ENCODE data around the gene HNRNPR. TPM values are rescaled to one million over a fixed set of nuclear protein-coding genes. Genes with fewer than 3 reads are reported as not detected.

HNRNPR gene
- total RNA-seq, 1 experiment from 2014 or later: 300 TPM

GRCh38 chr1:23384312-23385058 is 40.4 kb upstream of the HNRNPR start:
- POLR2A ChIA-PET (ENCODE audit: low non-redundant PET): no interaction called here
- no peak overlapping the region for H3K27ac ChIP-seq (ENCODE audit: low read depth, low read length, poor library complexity, severe bottlenecking)
- no peak for DNase-seq (ENCODE audit: low spot score)

GRCh38 chr1:23383577-23384311 is 39.7 kb upstream of the HNRNPR start:
- H3K27ac ChIP-seq (ENCODE audit: low read depth, low read length, poor library complexity, severe bottlenecking): no peak overlapping the region
- no peaks in the 10 kb centered on the region for H3K4me1 ChIP-seq (ENCODE audit: insufficient read depth, low read length, poor library complexity, severe bottlenecking)
- POLR2A ChIA-PET (ENCODE audit: low non-redundant PET): no interaction called here
- H3K4me3 ChIP-seq (ENCODE audit: low read depth, low read length, poor library complexity, severe bottlenecking): no peak overlapping the region
- TF ChIP-seq EZH2 (IDR thresholded peaks at IDR 0.05; ENCODE audit: borderline replicate concordance, low read depth, low read length, poor library complexity, severe bottlenecking) (no peak), CTCF (conservative IDR thresholded peaks at IDR 0.05; ENCODE audit: low read depth, low read length) (no peak)
- no peaks in the 10 kb centered on the region for H3K36me3 ChIP-seq (ENCODE audit: insufficient read depth, low read length, poor library complexity, severe bottlenecking)
- CTCF ChIA-PET: interaction anchor here (0.6 kb wide), 1 partner anchor 14 kb away, joined by 3 read pairs; the partner anchor contains the start of gene ZNF436
- no peaks in the 10 kb centered on the region for H3K9me3 ChIP-seq (ENCODE audit: low read depth, low read length, poor library complexity, severe bottlenecking)
- DNase-seq (ENCODE audit: low spot score): no peak
- BruUV-seq (replicated peaks): no TSS peak
- intact Hi-C loops (cut with micrococcal nuclease; ENCODE audit: unreplicated experiment): no loop called here
- H3K27me3 ChIP-seq (replicated peaks; ENCODE audit: insufficient read depth, low read depth, low read length, poor library complexity): no peaks in the 10 kb centered on the region

More at GRCh38 chr1:23384312-23385058, 40.4 kb upstream of the HNRNPR start:
- H3K4me1 ChIP-seq (ENCODE audit: insufficient read depth, low read length, poor library complexity, severe bottlenecking): no peaks in the 10 kb centered on the region
- no peaks in the 10 kb centered on the region for H3K27me3 ChIP-seq (replicated peaks; ENCODE audit: insufficient read depth, low read depth, low read length, poor library complexity)
- no peak for TF ChIP-seq EZH2 (IDR thresholded peaks at IDR 0.05; ENCODE audit: borderline replicate concordance, low read depth, low read length, poor library complexity, severe bottlenecking)
- TF ChIP-seq CTCF (conservative IDR thresholded peaks at IDR 0.05; ENCODE audit: low read depth, low read length): no peak
- no peaks in the 10 kb centered on the region for H3K9me3 ChIP-seq (ENCODE audit: low read depth, low read length, poor library complexity, severe bottlenecking)
- intact Hi-C loops (cut with micrococcal nuclease; ENCODE audit: unreplicated experiment): no loop called here
- BruUV-seq (replicated peaks): no TSS peak
- H3K36me3 ChIP-seq (ENCODE audit: insufficient read depth, low read length, poor library complexity, severe bottlenecking): no peaks in the 10 kb centered on the region
- CTCF ChIA-PET: interaction anchor here (0.6 kb wide), 1 partner anchor 15 kb away, joined by 3 read pairs; the partner anchor contains the start of gene ZNF436
- no peak overlapping the region for H3K4me3 ChIP-seq (ENCODE audit: low read depth, low read length, poor library complexity, severe bottlenecking)

DNA sequence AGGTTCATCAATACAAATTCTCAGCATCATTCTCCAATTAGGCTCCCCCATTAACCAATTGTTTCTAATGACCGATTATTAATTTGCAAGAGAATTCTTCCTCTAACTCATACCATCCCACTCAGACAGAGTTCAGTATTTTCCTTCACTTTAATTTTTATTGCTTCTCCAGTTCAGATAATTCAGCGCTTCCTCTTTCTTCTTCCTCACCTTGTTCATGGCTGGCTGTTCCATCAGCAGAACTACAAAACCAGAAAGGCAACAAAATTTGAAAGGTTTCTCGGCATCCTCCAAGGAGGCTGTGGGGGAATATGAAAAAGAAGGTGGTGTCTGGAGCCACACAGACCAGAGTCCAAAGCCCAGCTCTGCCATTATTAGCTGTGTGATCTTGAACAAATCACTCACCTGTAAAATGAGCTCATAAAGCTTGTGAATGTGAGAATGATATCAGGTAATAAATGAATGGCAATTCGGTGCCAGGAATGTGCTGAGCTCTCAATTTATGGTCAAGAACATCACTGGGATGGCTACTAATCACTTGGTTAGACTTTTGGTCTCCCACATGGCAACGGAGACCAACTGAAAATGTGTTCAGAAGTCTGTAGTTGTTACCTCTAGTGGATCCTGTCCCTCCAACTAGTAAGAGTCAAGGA is 37.3 kb upstream of the HNRNPR start:
- peaks cover 7% of the 10 kb centered on the region for H3K4me1 ChIP-seq (ENCODE audit: insufficient read depth, low read length, poor library complexity, severe bottlenecking)
- ChIA-PET POLR2A (ENCODE audit: low non-redundant PET) (no interaction called here), CTCF (no interaction called here)
- DNase-seq (ENCODE audit: low spot score): no peak
- intact Hi-C loops (cut with micrococcal nuclease; ENCODE audit: unreplicated experiment): no loop called here
- no peaks in the 10 kb centered on the region for H3K36me3 ChIP-seq (ENCODE audit: insufficient read depth, low read length, poor library complexity, severe bottlenecking)
- BruUV-seq (replicated peaks): no TSS peak
- no peak overlapping the region for H3K27ac ChIP-seq (ENCODE audit: low read depth, low read length, poor library complexity, severe bottlenecking)
- no peaks in the 10 kb centered on the region for H3K9me3 ChIP-seq (ENCODE audit: low read depth, low read length, poor library complexity, severe bottlenecking)
- H3K4me3 ChIP-seq (ENCODE audit: low read depth, low read length, poor library complexity, severe bottlenecking): no peak overlapping the region
- TF ChIP-seq EZH2 (IDR thresholded peaks at IDR 0.05; ENCODE audit: borderline replicate concordance, low read depth, low read length, poor library complexity, severe bottlenecking): no peak
- TF ChIP-seq CTCF (conservative IDR thresholded peaks at IDR 0.05; ENCODE audit: low read depth, low read length): no peak
- no peaks in the 10 kb centered on the region for H3K27me3 ChIP-seq (replicated peaks; ENCODE audit: insufficient read depth, low read depth, low read length, poor library complexity)
